Superior temporal gyrus (tissue), 1 donor: ENCODE measurements around the gene WDFY3.

Source experiments
- DNase-seq: peaks from one replicate; pipeline ENCODE4 v3.0.0-alpha.2; 2016; ENCODE audit errors: extremely low spot score

The WDFY3 gene, protein sequence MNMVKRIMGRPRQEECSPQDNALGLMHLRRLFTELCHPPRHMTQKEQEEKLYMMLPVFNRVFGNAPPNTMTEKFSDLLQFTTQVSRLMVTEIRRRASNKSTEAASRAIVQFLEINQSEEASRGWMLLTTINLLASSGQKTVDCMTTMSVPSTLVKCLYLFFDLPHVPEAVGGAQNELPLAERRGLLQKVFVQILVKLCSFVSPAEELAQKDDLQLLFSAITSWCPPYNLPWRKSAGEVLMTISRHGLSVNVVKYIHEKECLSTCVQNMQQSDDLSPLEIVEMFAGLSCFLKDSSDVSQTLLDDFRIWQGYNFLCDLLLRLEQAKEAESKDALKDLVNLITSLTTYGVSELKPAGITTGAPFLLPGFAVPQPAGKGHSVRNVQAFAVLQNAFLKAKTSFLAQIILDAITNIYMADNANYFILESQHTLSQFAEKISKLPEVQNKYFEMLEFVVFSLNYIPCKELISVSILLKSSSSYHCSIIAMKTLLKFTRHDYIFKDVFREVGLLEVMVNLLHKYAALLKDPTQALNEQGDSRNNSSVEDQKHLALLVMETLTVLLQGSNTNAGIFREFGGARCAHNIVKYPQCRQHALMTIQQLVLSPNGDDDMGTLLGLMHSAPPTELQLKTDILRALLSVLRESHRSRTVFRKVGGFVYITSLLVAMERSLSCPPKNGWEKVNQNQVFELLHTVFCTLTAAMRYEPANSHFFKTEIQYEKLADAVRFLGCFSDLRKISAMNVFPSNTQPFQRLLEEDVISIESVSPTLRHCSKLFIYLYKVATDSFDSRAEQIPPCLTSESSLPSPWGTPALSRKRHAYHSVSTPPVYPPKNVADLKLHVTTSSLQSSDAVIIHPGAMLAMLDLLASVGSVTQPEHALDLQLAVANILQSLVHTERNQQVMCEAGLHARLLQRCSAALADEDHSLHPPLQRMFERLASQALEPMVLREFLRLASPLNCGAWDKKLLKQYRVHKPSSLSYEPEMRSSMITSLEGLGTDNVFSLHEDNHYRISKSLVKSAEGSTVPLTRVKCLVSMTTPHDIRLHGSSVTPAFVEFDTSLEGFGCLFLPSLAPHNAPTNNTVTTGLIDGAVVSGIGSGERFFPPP (N-terminal part only)

DNA sequence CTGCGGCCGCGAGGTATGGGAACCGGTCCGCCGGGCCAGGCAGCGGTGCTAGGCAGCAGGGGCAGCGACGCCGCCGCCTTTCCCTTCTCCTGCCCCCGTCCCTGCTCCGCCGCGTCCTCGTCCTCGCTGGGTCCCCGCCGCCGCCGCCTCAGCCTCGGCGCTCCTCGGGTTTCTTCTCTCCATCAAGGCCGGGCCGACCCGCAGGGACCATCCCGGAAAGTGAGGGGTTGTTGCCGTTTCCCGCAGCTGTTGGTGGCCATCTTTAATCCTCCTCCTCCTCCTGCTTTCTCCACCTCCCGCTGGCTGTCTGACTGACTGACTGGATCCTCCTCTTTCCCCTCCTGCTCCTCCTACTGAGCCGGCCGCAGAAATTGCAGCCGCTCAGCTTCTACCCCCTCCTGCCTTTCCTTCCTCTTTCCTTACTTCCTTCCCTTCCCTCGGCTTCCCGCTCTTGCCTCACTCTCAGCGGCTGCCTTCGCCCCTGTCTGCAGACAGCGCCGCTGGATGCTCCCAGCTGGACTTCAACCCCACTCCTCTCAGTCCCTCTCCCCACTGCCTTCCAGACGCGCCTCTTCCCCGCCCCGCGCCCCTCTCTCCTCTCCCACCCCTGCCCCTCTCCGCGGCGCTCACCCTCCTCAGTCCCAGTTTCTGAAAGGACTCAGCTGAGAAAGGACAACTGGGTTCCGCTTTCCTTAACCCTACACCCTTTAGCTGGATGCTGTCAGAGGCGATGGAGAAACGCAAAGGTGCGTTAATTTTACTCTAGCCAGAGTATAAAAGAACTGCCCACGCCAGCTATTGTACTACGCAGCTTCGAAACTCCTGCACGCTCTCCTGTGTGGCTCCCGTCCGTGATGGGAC, at the start of gene WDFY3:
WDFY3 (minus strand) TSS at position 309 of the 861 bp plus-strand sequence. CDS start 106,099 bp downstream, outside the sequence.
- peak; percentile 89 for DNase-seq

DNA sequence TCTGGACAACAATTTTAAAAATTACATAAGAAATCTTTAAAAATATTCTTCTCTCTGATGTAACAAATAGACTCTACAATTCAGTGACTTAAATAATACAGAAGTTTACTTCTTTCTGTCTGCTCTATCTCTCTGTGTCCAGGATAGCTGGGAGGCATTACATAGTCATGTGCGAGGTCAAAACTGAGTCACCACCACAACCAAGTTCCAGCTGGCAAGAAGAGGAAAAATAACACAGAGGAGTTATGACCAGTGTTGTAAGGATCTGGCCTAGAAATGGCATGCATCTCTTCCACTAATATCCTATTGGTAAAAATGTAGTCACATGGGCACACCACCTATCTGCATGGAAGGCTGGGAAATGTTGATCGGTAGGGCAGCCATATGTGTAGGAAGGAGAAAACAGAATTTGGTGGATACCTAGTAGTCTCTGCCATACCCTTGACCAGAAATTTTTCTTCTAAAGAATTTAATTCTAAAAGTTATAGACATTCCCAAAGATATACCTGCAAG, 39.4 kb upstream of the WDFY3 start:
- no peak for DNase-seq

DNA sequence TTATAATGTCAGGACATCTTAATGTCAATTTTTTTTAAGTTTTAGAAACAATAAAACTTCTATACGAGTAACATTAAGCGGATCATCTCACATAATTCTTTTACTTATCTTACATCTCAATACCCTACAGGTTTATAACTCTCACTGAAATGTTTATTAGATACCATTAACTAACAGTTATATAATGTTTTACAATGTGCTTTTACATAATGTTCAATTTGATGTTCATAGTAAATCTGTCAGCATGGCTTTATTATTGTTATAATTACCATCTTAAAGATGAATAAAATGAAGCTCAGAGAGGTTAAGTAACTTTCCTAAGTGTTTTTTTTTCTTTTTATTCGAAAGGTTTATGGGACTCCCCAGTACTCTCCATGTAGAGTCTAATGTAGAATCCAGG, 33.9 kb upstream of the WDFY3 start:
- no peak for DNase-seq

DNA sequence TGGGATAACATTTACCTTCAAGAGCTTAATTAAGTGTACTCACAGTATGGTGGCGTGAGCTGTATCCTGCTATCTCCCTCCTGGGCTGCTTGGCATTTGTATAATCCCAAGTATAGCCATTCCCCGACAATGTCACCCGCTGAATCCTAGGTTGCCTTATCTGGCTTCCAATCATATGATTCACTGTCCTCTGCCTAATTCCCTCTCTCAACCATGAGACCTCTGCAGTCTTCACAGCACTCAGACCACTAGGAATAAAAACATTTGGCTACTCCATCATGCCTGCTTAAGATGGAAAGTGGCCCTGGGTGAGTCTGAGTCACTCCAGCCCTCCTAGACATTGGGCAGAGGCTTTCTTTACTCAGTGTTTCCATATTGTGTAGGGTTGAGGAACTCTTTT, 28.9 kb upstream of the WDFY3 start:
- DNase-seq, result no peak

DNA sequence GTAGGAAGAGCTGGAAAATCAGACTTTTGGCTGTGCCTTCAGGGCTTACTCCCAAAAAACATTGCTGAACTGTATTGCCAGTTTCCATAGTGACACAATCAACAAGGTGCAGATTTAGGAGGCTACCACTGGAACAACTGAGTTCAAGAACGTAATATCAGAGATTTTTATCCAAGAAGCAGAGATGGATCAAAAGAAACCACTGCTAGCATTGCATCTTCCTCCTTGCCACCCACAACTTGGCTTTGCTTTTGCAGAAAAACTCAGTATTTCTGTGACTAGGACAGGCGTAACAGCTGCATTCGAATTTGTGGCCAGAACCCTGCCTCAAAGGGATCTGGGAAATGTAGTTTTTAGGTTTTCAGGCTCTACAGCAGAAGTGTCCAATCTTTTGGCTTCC, 27.8 kb upstream of the WDFY3 start:
- peak; percentile 41 for DNase-seq

DNA sequence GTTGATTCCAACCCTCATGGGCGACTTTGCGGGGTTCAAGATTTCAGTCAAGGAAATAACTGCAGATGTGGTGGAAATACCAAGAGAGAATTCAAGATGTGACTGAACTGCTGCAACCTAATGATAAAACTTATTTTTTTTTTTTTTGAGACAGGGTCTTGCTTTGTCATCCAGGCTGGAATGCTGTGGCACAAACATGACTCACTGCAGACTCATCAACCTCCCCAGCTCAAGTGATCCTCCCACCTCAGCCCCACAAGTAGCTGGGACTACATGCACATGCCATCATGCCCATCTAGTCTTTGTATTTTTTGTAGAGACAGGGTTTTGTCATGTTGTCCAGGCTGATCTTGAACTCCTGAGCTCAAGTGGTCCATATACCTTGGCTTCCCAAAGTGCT, 19.5 kb upstream of the WDFY3 start:
- DNase-seq, result no peak

DNA sequence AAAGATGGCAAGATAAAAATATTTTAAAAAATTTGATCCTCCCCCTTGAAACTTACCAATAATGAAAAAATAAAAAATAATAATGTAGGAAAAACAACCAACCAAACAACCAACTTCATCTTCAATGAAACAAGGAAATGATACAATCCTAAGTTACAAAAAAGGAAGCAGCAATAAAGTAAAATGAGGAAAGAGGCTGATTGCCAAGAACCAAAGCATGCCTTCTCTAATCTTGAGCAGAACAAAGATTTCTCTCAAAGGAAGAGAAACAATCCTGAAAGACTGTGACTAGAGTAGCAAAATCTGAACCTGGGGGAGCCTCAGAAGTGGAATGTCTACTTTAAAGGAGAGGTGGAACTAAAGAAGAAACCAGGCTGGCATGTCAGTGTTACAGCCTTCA, 10.9 kb upstream of the WDFY3 start:
- no peak for DNase-seq

DNA sequence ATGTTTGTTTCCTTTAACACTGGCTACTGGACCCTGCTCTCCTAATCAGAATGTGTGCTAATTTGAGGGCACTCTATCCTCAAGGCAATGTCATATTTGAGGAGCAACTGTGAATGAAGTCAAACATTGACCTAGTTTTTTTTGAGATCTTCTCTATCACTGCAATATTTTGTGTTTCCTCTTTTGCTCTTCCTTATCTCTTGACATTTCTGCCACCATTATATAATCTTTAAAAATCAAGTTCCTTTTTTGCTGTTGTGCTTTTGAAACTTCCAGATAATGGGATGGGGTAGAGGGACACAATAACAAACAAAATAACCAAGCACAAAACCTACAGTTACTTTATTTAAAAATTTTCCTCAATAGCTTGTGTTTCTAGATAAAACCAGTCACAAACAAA, 7.4 kb upstream of the WDFY3 start:
- no peak for DNase-seq

DNA sequence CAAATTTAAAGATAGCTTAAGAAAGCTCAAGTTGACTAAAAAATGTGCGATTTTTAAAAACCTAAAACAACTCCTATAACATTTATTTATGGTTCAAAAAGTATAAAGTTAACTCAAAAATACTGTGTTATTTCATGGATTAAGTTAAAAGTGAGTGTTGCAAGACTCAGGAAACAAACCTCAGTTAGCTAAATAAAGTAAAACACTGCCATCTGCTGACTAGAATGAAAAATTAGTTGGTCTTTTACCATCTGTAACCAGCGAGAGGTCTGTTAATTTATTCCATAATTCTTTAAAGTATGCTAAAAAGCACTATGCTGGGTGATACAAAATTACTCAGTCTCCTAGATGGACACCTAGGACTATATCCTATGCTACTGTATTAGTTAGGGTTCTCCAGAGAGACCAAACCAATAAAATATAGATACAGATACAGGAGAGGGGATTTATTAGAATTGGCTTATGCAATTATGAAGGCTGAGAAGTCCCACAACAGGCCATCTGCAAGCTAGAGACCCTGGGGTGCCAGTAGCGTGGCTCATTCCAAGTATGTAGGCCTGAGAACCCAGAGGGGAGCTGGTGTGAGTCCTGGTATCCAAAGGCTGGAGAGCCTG, 4.9 kb upstream of the WDFY3 start:
- peak; percentile 91 for DNase-seq

DNA sequence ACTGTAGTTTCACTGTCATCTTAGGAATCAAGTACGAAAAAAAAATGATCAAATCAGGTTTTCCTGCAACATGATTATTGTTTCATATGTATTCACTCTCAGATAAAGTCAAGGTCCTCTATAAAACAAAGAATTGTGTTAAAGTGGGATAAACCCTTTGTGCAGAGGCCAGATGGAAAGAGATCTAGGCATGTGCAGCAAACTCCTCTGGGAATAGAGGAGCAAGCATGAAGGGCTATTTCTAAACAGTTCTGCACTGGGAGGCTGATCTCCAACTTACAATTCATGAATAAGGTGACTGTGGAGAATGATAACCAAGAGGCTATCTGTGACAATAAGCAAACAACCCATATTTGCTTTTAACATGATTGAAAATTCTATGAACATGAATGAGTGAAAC, 2.4 kb upstream of the WDFY3 start:
- peak; percentile 45 for DNase-seq

DNA sequence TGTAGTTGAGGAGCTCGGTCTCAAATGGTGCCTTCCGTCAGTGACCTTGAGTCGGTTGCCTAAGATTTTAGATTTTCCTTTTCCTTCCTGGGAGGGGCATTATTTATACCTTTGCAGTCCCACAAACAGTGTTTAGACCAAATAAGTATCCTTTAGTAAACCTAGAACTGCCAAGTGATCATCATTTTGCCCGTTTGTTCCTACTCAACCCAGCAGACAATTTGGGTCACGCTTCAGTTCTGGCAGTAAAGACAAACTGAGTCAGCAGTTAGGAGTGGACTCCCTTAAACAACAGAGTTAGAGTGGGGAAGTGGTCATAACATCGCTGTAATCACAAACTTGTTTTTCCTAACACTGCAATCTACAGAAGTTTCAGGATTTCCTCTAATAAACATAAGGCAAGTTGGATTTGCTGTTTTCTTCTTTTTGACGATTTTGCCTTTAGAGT, 777 bp upstream of the WDFY3 start:
- DNase-seq, result peak; percentile 75

DNA sequence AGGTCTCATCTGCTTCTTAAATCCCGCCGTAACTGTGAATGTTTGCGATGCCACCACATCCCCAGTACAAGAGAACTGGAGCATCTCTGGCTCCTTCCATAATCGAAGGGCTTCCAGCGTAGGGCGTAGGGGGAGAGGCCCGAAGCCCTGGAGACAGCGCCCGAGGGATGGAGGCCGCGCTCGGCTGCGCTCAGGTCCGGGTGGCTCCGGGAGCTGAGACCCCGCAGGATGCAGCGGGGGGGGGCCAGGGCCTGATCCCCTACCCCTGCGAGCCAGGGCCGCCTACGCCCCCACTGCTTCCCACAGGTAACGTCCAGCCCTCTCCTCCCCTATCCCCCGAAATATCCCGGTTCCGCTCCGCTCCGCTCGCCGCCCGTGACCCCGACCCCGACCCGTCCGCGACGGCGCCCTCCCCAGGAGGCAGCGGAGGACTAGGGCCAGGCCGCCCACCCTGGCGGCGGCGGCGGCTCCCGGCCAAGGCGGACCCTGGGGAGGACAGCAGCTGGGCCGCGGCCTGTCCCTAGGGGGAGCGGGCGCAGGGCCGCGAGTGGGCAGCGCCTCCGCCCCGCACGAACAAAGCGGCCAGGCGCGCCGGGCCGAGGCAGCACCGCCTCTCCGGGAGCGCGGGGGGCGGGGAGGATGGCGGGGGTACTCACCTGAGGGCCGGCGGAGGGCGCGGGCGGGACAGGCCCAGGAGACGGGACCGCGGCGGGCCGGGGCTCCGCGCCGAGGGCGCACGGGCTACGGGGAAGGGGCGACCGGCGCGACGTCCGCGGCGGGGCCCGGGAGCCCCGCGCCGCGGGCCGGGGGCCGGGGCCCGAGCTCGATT, 723 bp downstream of the WDFY3 start:
- DNase-seq, result no peak

DNA sequence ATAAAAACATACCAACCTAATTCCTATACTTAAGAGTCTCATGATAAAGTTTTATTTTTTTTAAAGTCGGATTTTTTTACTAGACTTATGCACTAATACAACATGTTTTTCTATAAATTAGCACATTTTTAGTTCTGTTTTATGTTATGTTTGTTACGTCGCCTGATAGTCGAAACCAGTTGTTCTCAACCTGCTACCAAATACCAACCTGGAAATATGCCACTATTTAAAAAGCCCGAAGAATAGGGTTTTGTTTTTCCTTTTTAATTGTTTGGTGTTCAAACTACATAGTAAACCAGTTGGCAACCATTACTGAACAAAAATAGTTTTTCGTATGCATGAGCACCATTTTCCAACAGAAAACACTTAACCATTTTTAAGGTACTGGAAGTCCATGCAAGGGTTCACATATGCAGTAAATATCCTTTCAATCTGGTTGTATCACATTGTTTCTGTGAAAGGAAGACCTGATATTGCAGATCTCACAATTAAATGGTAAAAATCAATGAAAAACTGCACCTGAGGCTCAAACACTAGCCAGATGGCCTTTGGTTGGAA, 1.4 kb downstream of the WDFY3 start:
- DNase-seq, result peak; percentile 73

DNA sequence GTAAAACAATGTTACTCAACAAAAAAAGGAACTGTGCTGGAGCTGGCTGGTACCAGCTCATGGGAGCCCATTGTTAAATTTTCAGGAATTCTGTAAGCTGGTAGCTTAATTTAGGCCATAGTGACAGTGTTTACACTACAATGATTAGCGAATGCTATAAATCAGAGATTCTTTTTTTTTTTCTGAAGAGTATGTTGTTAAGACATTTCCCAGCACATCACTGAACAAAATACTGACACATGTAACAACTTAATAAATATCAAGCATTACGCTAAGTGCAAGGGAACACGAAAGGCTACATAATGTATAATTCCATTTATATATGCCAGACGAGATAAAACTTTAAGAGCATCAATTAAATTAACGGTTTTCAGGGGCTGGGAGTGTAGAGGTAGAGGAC, 4.4 kb downstream of the WDFY3 start:
- DNase-seq, result no peak

DNA sequence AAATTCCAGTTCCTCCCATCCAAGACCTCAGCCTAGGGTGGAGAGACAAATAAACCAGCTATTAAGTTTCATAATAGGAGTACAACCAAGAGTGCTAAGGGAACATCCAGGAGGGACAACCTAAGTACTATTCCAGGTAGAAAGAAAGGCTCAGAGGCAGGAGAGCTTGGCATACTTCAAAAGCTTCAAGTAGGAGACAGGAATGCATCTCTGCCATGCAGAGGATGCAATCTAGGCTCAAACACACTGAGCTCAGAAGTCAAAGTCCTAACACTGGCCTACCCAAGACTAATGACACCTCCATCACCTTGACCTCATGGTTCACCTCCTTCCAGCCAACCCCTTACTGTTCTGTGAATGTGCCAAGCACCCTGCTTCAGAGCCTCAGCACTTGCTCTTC, 8.1 kb downstream of the WDFY3 start:
- no peak for DNase-seq

DNA sequence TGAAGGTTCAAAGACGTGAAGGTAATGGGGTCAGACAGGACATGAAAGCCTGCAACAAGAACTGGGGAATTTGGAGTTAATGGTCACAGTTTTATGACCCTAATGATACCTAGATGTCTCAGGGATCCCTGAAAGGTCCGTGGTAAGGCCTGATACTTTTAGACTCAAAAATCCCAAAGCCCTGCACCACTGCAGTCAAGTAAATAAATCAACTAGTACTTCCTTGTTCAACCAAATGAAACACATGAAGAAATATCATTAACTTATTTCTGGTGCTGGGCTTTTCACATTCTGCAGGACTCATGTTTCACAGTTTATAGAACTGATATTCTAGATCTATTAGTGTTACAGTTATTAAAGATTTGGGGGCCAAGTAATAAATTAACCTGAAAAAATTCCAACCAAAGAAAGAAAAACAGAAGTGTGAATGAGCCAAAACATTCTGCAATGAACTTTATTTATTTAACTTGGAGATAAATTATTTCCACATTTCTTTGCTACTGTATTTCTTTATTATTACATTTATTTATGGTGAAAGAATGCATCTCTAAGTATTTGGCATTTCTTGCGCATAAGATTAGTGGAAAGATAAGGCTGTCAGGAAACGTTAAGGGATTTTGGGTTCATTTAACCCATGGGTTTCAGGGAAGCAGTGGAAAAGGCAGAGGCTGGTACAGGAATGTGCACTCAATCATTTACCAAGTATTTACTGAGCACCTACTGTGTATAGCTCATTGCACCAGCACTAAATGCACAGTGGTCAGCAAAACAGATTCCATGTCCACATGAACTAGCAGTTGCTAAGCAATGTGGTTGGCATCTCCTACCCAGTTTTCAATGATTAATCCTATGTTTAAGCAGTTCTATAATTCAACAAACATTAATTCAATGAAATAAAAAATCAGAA, 8.7 kb downstream of the WDFY3 start:
- no peak for DNase-seq

DNA sequence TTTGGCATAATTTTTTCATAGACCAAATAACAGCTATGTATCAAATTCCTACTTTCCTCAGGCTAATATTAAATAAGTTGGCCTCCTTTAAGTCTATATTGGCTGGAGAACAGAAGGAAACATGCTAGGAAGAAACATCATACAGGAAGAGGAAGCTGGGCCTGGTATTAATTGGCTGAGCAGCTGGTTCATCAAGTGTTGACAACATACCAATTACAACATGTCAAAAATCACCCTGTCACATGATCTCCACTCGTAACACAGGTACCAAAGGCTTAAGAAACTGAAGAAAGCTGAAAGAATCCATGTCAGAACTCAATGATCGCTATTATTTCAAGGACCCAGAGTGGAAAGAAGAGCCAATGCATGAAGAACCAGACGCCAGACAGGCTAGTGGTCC, 10.5 kb downstream of the WDFY3 start:
- DNase-seq, result no peak

DNA sequence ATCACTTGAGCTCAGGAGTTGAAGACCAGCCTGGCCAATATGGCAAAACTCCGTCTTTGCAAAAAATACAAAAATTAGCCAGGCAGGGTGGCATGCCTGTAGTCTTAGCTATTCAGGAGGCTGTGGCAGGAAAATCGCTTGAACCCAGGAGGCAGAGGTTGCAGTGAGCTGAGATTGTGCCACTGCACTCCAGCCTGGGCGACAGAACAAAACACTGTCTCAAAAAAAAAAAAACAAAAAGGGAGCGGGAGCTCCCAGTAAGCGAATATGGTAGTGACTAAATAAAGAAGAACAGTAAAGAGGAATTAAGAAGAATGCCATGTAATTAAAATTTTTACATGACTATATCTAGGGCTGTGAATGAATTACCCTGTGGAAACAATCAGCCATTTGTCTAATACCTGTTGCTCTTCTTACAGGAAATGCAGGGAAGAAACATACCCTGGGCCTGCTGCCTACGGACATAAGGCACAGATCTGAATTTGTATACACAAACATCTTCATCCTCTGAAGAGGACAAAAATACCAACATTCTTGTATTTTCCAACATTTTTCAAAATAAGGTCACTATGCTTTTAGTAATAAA, 11.4 kb downstream of the WDFY3 start:
- no peak for DNase-seq
